H1 (cell line): ENCODE measurements around the gene SLC26A11. TPM values are rescaled to one million over a fixed set of nuclear protein-coding genes. Genes with fewer than 3 reads are reported as not detected.

Experiments used
- CTCF ChIA-PET: fragments of 300-600 bp; sonication (Branson Sonifier 250); formaldehyde crosslinking; loops from one replicate; lab custom pipeline; 2021; ENCODE audit not compliant: partially characterized antibody; lab: Charles Lee
- POLR2A ChIA-PET: fragments of 300-600 bp; sonication (Branson Sonifier 250); formaldehyde crosslinking; loops from one replicate; lab custom pipeline; 2021; ENCODE audit warnings: inconsistent platforms; ENCODE audit not compliant: partially characterized antibody; lab: Charles Lee
- DNase-seq, 2 experiments: peaks; one replicate each; pipeline versions ENCODE4 v3.0.0 to v3.0.0-alpha.2; 2010 to 2022; ENCODE audit warnings: low spot score in 2 of 2, low read depth in 1 of 2, mixed read lengths in 1 of 2
- FAIRE-seq: peaks from 2 replicates; lab custom pipeline; 2011; peaks lifted over from hg19 to GRCh38; lab: Jason Lieb, UNC
- H2AFZ ChIP-seq: 2 replicates; pipeline ENCODE4 v1.8.1; 2012; ENCODE audit warnings: low read length, inconsistent platforms
- H2AK5ac ChIP-seq: 2 replicates; pipeline ENCODE4 v1.6.1; 2013; ENCODE audit warnings: low read depth, low read length
- H2BK120ac ChIP-seq: replicated peaks from 2 replicates; pipeline ENCODE3; 2013; ENCODE audit warnings: low read depth, low read length, inconsistent platforms
- H2BK12ac ChIP-seq: 2 replicates; pipeline ENCODE4 v1.6.1; 2013; ENCODE audit warnings: low read depth, low read length
- H2BK15ac ChIP-seq: 2 replicates; pipeline ENCODE4 v1.6.1; 2013; ENCODE audit warnings: low read length
- H2BK20ac ChIP-seq: 2 replicates; pipeline ENCODE4 v1.6.1; 2013; ENCODE audit warnings: low read length
- H2BK5ac ChIP-seq: 2 replicates; pipeline ENCODE4 v1.6.1; 2013; ENCODE audit warnings: low read depth, low read length
- H3K14ac ChIP-seq: 2 replicates; pipeline ENCODE4 v1.6.1; 2013; ENCODE audit warnings: inconsistent platforms; ENCODE audit not compliant: insufficient read length
- H3K18ac ChIP-seq: 2 replicates; pipeline ENCODE4 v1.6.1; 2013; ENCODE audit warnings: low read length; ENCODE audit errors: extremely low read depth
- H3K23ac ChIP-seq: 2 replicates; pipeline ENCODE4 v1.6.1; 2013; ENCODE audit warnings: inconsistent platforms; ENCODE audit not compliant: insufficient read length
- H3K23me2 ChIP-seq: 2 replicates; pipeline ENCODE4 v1.6.1; 2013; ENCODE audit warnings: low read depth, low read length
- H3K27ac ChIP-seq: 2 replicates; pipeline ENCODE4 v1.6.1; 2011; ENCODE audit warnings: low read depth, low read length, inconsistent platforms
- H3K27me3 ChIP-seq, 4 experiments: replicated peaks in 1 of 4; 1 replicate in 1 of 4; 2 replicates in 3 of 4; pipeline versions ENCODE4 v1.6.1 to v1.8.1; 2011 to 2013; ENCODE audit warnings: low read length in 3 of 4, mild to moderate bottlenecking in 3 of 4, inconsistent platforms in 2 of 4, mixed read lengths in 2 of 4, moderate library complexity in 1 of 4; ENCODE audit not compliant: control insufficient read depth in 3 of 4, insufficient read depth in 3 of 4; ENCODE audit errors: extremely low read depth in 1 of 4
- H3K36me3 ChIP-seq, 4 experiments: 2 replicates each; pipeline versions ENCODE4 v1.6.1 to v1.8.1; 2011 to 2013; ENCODE audit warnings: mild to moderate bottlenecking in 4 of 4, low read length in 3 of 4, moderate library complexity in 2 of 4, control low read depth in 1 of 4, inconsistent platforms in 1 of 4; ENCODE audit not compliant: insufficient read depth in 4 of 4, control insufficient read depth in 2 of 4
- H3K4ac ChIP-seq: replicated peaks from 2 replicates; pipeline ENCODE3; 2013; ENCODE audit warnings: low read length, low read depth, mixed read lengths, inconsistent platforms; ENCODE audit not compliant: insufficient read length
- H3K4me1 ChIP-seq, 4 experiments: replicated peaks in 1 of 4; 1 replicate in 1 of 4; 2 replicates in 3 of 4; pipeline versions ENCODE4 v1.6.1 to v1.8.1; 2011 to 2013; ENCODE audit warnings: low read length in 3 of 4, inconsistent platforms in 2 of 4, mixed read lengths in 1 of 4; ENCODE audit not compliant: insufficient read depth in 4 of 4, control insufficient read depth in 3 of 4
- H3K4me2 ChIP-seq, 2 experiments: 2 replicates each; pipeline versions ENCODE4 v1.6.1 to v1.8.1; 2011 to 2013; ENCODE audit warnings: low read depth in 2 of 2, low read length in 2 of 2, control low read depth in 1 of 2, inconsistent platforms in 1 of 2, mild to moderate bottlenecking in 1 of 2; ENCODE audit not compliant: insufficient read depth in 1 of 2
- H3K4me3 ChIP-seq, 4 experiments: fragments of 200-600, 300-600 bp in 1 of 4; sonication (generic), shearing (Covaris generic), sonication (Bioruptor Twin) in 1 of 4; 2 replicates each; pipeline versions ENCODE4 v1.5.1 to v1.8.1; 2011 to 2016; ENCODE audit warnings: low read length in 4 of 4, low read depth in 3 of 4, control low read depth in 2 of 4, inconsistent platforms in 2 of 4, mild to moderate bottlenecking in 2 of 4, mixed read lengths in 1 of 4, moderate library complexity in 1 of 4; ENCODE audit not compliant: insufficient read depth in 2 of 4; ENCODE audit errors: extremely low read depth in 1 of 4
- H3K56ac ChIP-seq: replicated peaks from 2 replicates; pipeline ENCODE3; 2013; ENCODE audit warnings: low read depth, mild to moderate bottlenecking, mixed read lengths, low read length, inconsistent platforms; ENCODE audit not compliant: insufficient read length
- H3K79me1 ChIP-seq: 2 replicates; pipeline ENCODE4 v1.6.1; 2013; ENCODE audit warnings: low read depth, low read length, control low read depth
- H3K79me2 ChIP-seq, 2 experiments: 2 replicates each; pipeline versions ENCODE4 v1.6.1 to v1.8.1; 2012 to 2013; ENCODE audit warnings: low read length in 2 of 2, mild to moderate bottlenecking in 2 of 2, inconsistent platforms in 1 of 2; ENCODE audit not compliant: insufficient read depth in 2 of 2, control insufficient read depth in 1 of 2
- H3K9ac ChIP-seq, 4 experiments: replicated peaks in 1 of 4; 1 replicate in 1 of 4; 2 replicates in 3 of 4; pipeline versions ENCODE4 v1.6.1 to v1.8.1; 2011 to 2013; ENCODE audit warnings: low read depth in 3 of 4, low read length in 3 of 4, control low read depth in 2 of 4, mild to moderate bottlenecking in 2 of 4, moderate library complexity in 2 of 4, inconsistent platforms in 1 of 4; ENCODE audit errors: extremely low read depth in 1 of 4
- H3K9me3 ChIP-seq, 2 experiments: 2 replicates each; pipeline versions ENCODE4 v1.6.1 to v1.8.1; 2012 to 2013; ENCODE audit warnings: mild to moderate bottlenecking in 2 of 2, moderate library complexity in 2 of 2, control low read depth in 1 of 2, inconsistent platforms in 1 of 2, low read depth in 1 of 2, low read length in 1 of 2, mixed read lengths in 1 of 2; ENCODE audit not compliant: insufficient read depth in 2 of 2
- H4K20me1 ChIP-seq, 2 experiments: replicated peaks in 1 of 2; 2 replicates each; pipeline versions ENCODE3 to v1.8.1; 2011 to 2013; ENCODE audit warnings: inconsistent platforms in 2 of 2, low read length in 2 of 2, mild to moderate bottlenecking in 1 of 2; ENCODE audit not compliant: insufficient read depth in 2 of 2, control insufficient read depth in 1 of 2
- H4K5ac ChIP-seq: 2 replicates; pipeline ENCODE4 v1.6.1; 2013; ENCODE audit warnings: low read length, low read depth, mixed read lengths, inconsistent platforms; ENCODE audit not compliant: insufficient read length
- H4K8ac ChIP-seq: 2 replicates; pipeline ENCODE4 v1.8.0; 2013; ENCODE audit warnings: mild to moderate bottlenecking, moderate library complexity, low read length, inconsistent platforms; ENCODE audit not compliant: insufficient read depth; ENCODE audit errors: extremely low read depth
- H4K91ac ChIP-seq: replicated peaks from 2 replicates; pipeline ENCODE3; 2013; ENCODE audit warnings: low read length, mixed read lengths, inconsistent platforms; ENCODE audit not compliant: insufficient read length
- ATF3 ChIP-seq: IDR thresholded peaks from 2 replicates; pipeline ENCODE4 v1.6.1; 2011; ENCODE audit warnings: low read depth, mild to moderate bottlenecking, low read length; ENCODE audit not compliant: insufficient read depth
- RXRA ChIP-seq: IDR thresholded peaks from 2 replicates; pipeline ENCODE4 v1.6.1; 2011; ENCODE audit warnings: low read depth, mild to moderate bottlenecking, low read length, moderate library complexity; ENCODE audit not compliant: insufficient read depth
- TAF1 ChIP-seq: IDR thresholded peaks from 2 replicates; pipeline ENCODE4 v1.6.1; 2011; ENCODE audit warnings: mild to moderate bottlenecking, low read depth, low read length
- TBP ChIP-seq: IDR thresholded peaks from 2 replicates; pipeline ENCODE4 v1.6.1; 2011; ENCODE audit warnings: low read depth, low read length, improper control_type of control experiment
- TCF12 ChIP-seq: IDR thresholded peaks from 2 replicates; pipeline ENCODE4 v1.6.1; 2011; ENCODE audit warnings: low read depth, mild to moderate bottlenecking, low read length
- WGBS, 2 experiments: shearing (Covaris generic) in 1 of 2; methylation state at CpG; one replicate each; pipeline versions ENCODE4 v1.1.6 to v1.1.7; 2013 to 2015; ENCODE audit warnings: low lambda C conversion rate in 2 of 2, mixed read lengths in 2 of 2, inconsistent platforms in 1 of 2, low coverage in 1 of 2, missing lambda C conversion rate in 1 of 2; ENCODE audit not compliant: insufficient replicate concordance in 2 of 2, insufficient coverage in 1 of 2, insufficient read length in 1 of 2; ENCODE audit errors: extremely low coverage in 1 of 2, missing lambda C conversion rate in 1 of 2; 5-methylcytosine and 5-hydroxymethylcytosine counted together
- polyA plus RNA-seq, 7 experiments: library from polyadenylated mRNA; depleted of rRNA in 3 of 7; stranded (reverse) in 5 of 7; unstranded in 2 of 7; fragments of >200 nt in 5 of 7; fragments of 200-250 nt in 2 of 7; gene quantifications; 1 replicate in 5 of 7; 2 replicates in 1 of 7; 4 replicates in 1 of 7; pipeline versions ENCODE4 v1.2.1 to v1.2.3, GENCODE V29; 2011 to 2013; ENCODE audit warnings: missing spikeins in 2 of 7, mixed read lengths in 2 of 7
- total RNA-seq: library from RNA; stranded (reverse); fragmentation: NEBNext Ultra II Directional; extraction: Animal tissue kit (Norgen Biotek cat#: 25700); gene quantifications from 2 replicates; pipeline ENCODE4 v1.2.1, GENCODE V29; 2021

The SLC26A11 gene
- total and polyA plus RNA-seq, 2 of the 8 experiments (the other 6 are each of a cell fraction or from before 2014, with no cell fraction given): 15.5 to 25.9 TPM

- peaks cover 13 to 57% (median 42%) of the 10 kb centered on the region in 4 experiments for H3K36me3 ChIP-seq
- no peak overlapping the region for H2BK120ac ChIP-seq
- H3K27ac ChIP-seq: no peak overlapping the region
- no peak overlapping the region for H4K8ac ChIP-seq
- no peak overlapping the region for H2BK12ac ChIP-seq
- 97% methylated on average over 5 of the region's 5 CpGs; no CpG with 5 or more reads in 1 of the 2 experiments for WGBS, 2 experiments
- no peak for TF ChIP-seq RXRA
- no peak for TF ChIP-seq TBP
- TF ChIP-seq ATF3: no peak
- no peak for TF ChIP-seq TCF12
- no peak for TF ChIP-seq TAF1
- TF ChIP-seq, all 59 proteins: peak for 0
- DNase-seq (no peak), FAIRE-seq (no peak)
- peaks cover 0 to 7% of the 10 kb centered on the region in 2 experiments for H4K20me1 ChIP-seq
- H3K4me2 ChIP-seq: no peak overlapping the region
- H4K91ac ChIP-seq: no peak overlapping the region
- no peak overlapping the region for H3K9ac ChIP-seq
- no peak overlapping the region for H3K18ac ChIP-seq
- CTCF ChIA-PET: interaction anchor here (0.6 to 1.6 kb wide), 7 partner anchors 8 to 100 kb away, joined by 3 to 5 read pairs (median 3); no protein-coding TSS in a partner anchor
- no peak overlapping the region for H4K5ac ChIP-seq
- no peak overlapping the region for H2AFZ ChIP-seq
- H3K4me1 ChIP-seq: no peaks in the 10 kb centered on the region
- no peaks in the 10 kb centered on the region; a peak in 1 of 7 replicates for H3K27me3 ChIP-seq
- POLR2A ChIA-PET: interaction anchor here (0.8 to 1.6 kb wide), 2 partner anchors 10 to 15 kb away, joined by 3 read pairs; no protein-coding TSS in a partner anchor
- no peaks in the 10 kb centered on the region for H3K23me2 ChIP-seq
- H2AK5ac ChIP-seq: no peak overlapping the region
- no peaks in the 10 kb centered on the region for H3K79me1 ChIP-seq
- no peak overlapping the region for H3K23ac ChIP-seq
- no peak overlapping the region for H3K4ac ChIP-seq
- H2BK15ac ChIP-seq: no peak overlapping the region
- no peak overlapping the region for H3K56ac ChIP-seq
- no peaks in the 10 kb centered on the region for H3K79me2 ChIP-seq
- no peak overlapping the region for H3K14ac ChIP-seq
- H3K9me3 ChIP-seq: no peaks in the 10 kb centered on the region
- no peak overlapping the region for H3K4me3 ChIP-seq
- no peak overlapping the region for H2BK20ac ChIP-seq
- H2BK5ac ChIP-seq: no peak overlapping the region
These were observed 74.9 kb downstream of the SLC26A11 start for GRCh38 chr17:80295146-80295545.
